RWPE2 (cell line): ENCODE results near the gene SCARB1.

Experiments used
- ATAC-seq: fragments of 200-7000 bp; cut with Tn5 transposase; 3 replicates; pipeline ENCODE4 v1.9.1; 2021; ENCODE audit warnings: low read depth
- DNase-seq: peaks from one replicate; pipeline ENCODE4 v3.0.0-alpha.2; 2020; ENCODE audit warnings: low spot score
- H3K27ac ChIP-seq: fragments of 450-650 bp; 2 replicates; pipeline ENCODE4 v1.5.1; 2017; ENCODE audit warnings: mild to moderate bottlenecking; ENCODE audit not compliant: poor library complexity, severe bottlenecking
- H3K27me3 ChIP-seq: fragments of 250-450 bp; sonication (Bioruptor Pico); 2 replicates; pipeline ENCODE4 v1.5.1; 2021; ENCODE audit warnings: mild to moderate bottlenecking, moderate library complexity; ENCODE audit not compliant: insufficient read depth, poor library complexity, severe bottlenecking
- H3K36me3 ChIP-seq: fragments of 250-450 bp; sonication (Bioruptor Pico); 2 replicates; pipeline ENCODE4 v1.5.1; 2020; ENCODE audit warnings: low read depth, mild to moderate bottlenecking, moderate library complexity
- H3K4me1 ChIP-seq: fragments of 250-450 bp; sonication (Bioruptor Pico); 2 replicates; pipeline ENCODE4 v1.5.1; 2021; ENCODE audit warnings: mild to moderate bottlenecking, moderate library complexity; ENCODE audit not compliant: insufficient read depth, poor library complexity, severe bottlenecking
- H3K4me3 ChIP-seq: fragments of 250-450 bp; sonication (Bioruptor Pico); 2 replicates; pipeline ENCODE4 v1.5.1; 2021; ENCODE audit warnings: mild to moderate bottlenecking, moderate library complexity; ENCODE audit not compliant: severe bottlenecking
- H3K9me3 ChIP-seq: fragments of 250-450 bp; sonication (Bioruptor Pico); 2 replicates; pipeline ENCODE4 v1.5.1; 2021; ENCODE audit warnings: mild to moderate bottlenecking, moderate library complexity; ENCODE audit not compliant: severe bottlenecking
- TF ChIP-seq, protein P1 (sequence below): fragments of 450-650 bp; IDR thresholded peaks from one replicate; pipeline ENCODE4 v1.5.1; 2017; ENCODE audit warnings: mild to moderate bottlenecking, moderate library complexity; ENCODE audit not compliant: poor library complexity, severe bottlenecking

The SCARB1 gene

GRCh38 chr12:124745465-124745890 lies 118.2 kb downstream of the SCARB1 start:
- DNase-seq, result no peak
- Histone ChIP-seq H3K4me1 (peaks cover 21% of the 10 kb centered on the region), H3K27me3 (no peaks in the 10 kb centered on the region), H3K27ac (peak overlapping the region; percentile 56), H3K9me3 (no peaks in the 10 kb centered on the region), H3K4me3 (no peak overlapping the region), H3K36me3 (no peaks in the 10 kb centered on the region)
- TF ChIP-seq, protein P1, sequence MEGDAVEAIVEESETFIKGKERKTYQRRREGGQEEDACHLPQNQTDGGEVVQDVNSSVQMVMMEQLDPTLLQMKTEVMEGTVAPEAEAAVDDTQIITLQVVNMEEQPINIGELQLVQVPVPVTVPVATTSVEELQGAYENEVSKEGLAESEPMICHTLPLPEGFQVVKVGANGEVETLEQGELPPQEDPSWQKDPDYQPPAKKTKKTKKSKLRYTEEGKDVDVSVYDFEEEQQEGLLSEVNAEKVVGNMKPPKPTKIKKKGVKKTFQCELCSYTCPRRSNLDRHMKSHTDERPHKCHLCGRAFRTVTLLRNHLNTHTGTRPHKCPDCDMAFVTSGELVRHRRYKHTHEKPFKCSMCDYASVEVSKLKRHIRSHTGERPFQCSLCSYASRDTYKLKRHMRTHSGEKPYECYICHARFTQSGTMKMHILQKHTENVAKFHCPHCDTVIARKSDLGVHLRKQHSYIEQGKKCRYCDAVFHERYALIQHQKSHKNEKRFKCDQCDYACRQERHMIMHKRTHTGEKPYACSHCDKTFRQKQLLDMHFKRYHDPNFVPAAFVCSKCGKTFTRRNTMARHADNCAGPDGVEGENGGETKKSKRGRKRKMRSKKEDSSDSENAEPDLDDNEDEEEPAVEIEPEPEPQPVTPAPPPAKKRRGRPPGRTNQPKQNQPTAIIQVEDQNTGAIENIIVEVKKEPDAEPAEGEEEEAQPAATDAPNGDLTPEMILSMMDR, result no peak
- ATAC-seq, result no peak

DNA sequence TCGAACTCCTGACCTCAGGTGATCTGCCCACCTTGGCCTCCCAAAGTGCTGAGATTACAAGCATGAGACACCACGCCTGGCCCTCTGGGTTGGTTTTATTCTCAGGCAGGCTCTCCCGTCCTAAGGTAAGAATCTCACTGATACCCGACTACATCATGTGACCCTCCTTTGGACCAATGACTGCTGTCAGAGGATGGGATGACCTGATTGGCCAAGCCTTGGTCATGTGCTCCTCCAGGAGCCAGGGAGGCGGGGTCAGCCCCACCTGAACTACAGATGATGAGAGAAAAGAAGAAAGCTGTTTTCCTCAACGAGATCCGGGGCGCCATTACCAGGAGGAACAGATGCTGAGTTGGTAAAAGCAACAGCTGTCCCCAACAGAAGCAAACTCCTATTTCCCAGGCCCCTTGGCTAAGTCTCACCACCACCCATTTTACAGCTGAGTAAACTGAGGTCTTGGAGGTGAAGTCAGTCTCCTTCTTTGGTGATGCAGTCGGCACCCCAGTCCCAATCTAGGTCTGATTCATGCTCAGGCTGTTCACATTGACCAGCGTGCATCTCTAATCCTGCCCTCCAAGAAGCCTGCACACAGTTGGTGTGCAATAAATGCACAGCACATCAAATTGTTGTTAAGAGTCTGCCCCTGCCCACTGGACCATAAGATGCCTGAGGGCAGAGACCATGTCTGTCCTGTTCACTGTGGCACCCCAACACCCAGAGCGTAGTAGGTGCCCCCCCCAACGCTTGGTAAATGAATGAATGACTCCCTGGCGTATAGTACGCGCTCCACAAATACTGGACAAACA lies 118.8 kb downstream of the SCARB1 start:
- DNase-seq (no peak), ATAC-seq (no peak)
- peak overlapping the region; percentile 56 for H3K27ac ChIP-seq
- TF ChIP-seq, protein P1, result no peak
- H3K9me3 ChIP-seq, result no peaks in the 10 kb centered on the region
- H3K27me3 ChIP-seq, result no peaks in the 10 kb centered on the region
- H3K36me3 ChIP-seq, result no peaks in the 10 kb centered on the region
- no peak overlapping the region for H3K4me3 ChIP-seq
- peaks cover 23% of the 10 kb centered on the region for H3K4me1 ChIP-seq

DNA sequence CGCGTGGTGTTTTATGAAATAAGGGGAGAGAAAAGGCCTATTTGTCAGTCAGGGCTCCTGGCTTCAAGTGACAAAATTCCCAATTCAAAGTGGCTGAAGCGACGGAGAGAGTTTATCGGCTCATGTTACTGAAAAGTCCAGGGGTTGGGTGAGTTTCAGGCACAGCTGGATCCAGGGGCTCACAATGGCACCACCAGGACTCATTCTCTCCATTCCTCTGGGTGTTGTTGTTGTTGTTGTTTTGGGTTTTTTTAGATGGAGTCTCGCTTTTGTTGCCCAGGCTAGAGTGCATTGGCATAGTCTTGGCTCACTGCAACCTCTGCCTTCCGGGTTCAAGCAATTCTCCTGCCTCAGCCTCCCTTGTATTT lies 119.4 kb downstream of the SCARB1 start:
- ATAC-seq (no peak), DNase-seq (no peak)
- Histone ChIP-seq H3K27ac (no peak overlapping the region), H3K4me1 (peaks cover 23% of the 10 kb centered on the region), H3K4me3 (no peak overlapping the region), H3K36me3 (no peaks in the 10 kb centered on the region), H3K9me3 (no peaks in the 10 kb centered on the region), H3K27me3 (no peaks in the 10 kb centered on the region)
- TF ChIP-seq, protein P1, result no peak

DNA sequence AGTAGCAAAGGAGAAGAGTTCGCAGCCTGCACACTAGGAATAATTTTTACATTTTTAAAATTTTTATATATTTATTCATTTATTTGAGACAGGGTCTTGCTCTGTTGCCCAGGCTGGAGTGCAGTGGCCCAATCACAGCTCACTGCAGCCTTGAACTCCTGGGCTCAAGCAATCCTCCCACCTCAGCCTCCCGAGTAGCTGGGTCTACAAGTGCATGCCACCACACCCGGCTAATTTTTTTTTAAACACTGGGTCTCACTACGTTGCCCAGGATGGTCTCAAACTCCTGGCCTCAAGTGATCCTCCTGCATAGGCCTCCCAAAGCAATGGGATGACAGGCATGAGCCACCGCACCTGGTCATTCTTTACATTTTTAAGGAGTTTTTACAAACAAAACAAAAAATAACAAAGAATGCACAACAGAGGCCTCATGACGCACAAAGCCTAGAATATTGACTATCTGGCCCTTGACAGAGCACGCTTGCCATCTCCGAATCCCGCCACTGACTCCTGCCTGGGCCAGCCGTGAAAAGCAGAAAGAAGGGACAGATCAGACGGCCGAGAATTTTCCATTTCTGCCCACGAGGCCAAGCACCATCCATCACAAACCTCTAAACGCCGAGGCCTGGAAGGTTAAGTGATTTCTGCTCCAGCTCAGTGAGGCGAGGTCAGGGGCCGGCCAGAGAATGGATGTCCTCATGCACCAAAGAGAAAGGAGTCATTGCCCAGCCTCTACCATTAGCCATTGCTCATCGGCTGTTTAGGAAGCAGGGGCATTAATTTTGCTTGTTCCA lies 120.0 kb downstream of the SCARB1 start:
- TF ChIP-seq, protein P1, result no peak
- H3K9me3 ChIP-seq, result no peaks in the 10 kb centered on the region
- no peak for ATAC-seq
- no peak overlapping the region for H3K27ac ChIP-seq
- DNase-seq, result no peak
- H3K4me3 ChIP-seq, result no peak overlapping the region
- H3K36me3 ChIP-seq, result no peaks in the 10 kb centered on the region
- H3K27me3 ChIP-seq, result no peaks in the 10 kb centered on the region
- H3K4me1 ChIP-seq, result peaks cover 24% of the 10 kb centered on the region
